Measurements from ENCODE around the gene AGAP1.

Gene AGAP1

DNA sequence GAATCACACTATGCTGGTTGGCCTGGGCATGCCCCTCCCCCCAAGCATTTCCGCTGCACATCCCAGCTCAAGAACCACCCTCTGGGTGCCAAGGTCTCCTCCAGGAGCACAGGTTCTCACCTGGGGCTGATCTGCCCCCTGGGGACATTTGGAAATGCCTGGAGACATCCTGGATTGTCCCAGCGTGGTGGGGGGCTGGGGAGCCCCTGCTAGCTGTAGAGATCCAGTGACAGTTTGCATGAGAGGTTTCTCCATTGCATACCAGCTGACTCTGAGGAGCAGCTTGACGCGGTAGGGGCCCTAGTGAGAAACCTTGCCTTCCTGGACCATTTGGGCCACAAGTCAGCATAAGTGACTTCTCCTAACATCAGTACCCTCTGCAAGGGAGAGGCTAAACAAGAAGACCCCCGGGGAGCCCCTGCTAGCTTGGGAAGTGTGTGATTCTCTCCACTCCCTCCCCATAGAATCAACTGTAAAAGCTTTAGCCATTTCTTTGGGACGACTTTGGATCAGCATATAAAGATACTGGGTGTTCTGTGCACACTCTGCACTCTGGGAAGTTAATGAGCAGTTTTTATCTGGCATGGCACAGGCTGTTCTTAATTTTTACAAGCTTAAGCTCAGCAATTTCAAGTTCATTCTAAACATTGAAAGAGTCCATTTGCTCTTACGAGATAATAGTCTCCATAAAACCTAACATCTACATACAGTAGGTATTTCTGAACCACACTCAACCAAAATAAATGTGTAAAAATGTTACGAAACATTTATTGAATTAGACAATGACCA is 580.2 kb downstream of the AGAP1 start:
- DNase-seq (ENCODE audit: low read depth) = no peak
- no peak overlapping the region for H3K4me3 ChIP-seq (ENCODE audit: low read depth, low read length)
- TF ChIP-seq, protein P1, sequence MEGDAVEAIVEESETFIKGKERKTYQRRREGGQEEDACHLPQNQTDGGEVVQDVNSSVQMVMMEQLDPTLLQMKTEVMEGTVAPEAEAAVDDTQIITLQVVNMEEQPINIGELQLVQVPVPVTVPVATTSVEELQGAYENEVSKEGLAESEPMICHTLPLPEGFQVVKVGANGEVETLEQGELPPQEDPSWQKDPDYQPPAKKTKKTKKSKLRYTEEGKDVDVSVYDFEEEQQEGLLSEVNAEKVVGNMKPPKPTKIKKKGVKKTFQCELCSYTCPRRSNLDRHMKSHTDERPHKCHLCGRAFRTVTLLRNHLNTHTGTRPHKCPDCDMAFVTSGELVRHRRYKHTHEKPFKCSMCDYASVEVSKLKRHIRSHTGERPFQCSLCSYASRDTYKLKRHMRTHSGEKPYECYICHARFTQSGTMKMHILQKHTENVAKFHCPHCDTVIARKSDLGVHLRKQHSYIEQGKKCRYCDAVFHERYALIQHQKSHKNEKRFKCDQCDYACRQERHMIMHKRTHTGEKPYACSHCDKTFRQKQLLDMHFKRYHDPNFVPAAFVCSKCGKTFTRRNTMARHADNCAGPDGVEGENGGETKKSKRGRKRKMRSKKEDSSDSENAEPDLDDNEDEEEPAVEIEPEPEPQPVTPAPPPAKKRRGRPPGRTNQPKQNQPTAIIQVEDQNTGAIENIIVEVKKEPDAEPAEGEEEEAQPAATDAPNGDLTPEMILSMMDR (IDR thresholded peaks at IDR 0.05; ENCODE audit: insufficient read depth, low read depth, low read length, missing control alignments) = no peak

DNA sequence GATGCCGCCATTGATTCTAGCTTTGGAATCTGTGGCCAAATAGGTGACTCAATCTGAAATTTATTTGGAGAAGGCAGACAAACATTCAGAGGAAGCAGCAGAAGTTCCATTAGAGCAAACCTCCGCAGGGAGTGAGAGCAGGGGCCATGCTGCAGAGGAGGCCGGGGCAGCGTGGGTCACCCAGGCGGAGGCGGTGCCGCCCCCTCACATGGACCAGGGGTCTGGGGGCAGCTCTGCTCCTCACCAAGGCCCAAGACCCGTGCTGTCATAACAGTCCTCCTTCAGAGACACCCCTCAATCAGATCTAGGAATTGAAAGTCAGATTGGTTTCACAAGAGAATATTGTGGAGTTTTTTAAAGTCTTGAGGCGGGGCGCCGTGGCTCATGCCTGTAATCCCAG is 582.0 kb downstream of the AGAP1 start:
- no peak for DNase-seq (ENCODE audit: low read depth)
- TF ChIP-seq, protein P1 (IDR thresholded peaks at IDR 0.05; ENCODE audit: insufficient read depth, low read depth, low read length, missing control alignments) = no peak

DNA sequence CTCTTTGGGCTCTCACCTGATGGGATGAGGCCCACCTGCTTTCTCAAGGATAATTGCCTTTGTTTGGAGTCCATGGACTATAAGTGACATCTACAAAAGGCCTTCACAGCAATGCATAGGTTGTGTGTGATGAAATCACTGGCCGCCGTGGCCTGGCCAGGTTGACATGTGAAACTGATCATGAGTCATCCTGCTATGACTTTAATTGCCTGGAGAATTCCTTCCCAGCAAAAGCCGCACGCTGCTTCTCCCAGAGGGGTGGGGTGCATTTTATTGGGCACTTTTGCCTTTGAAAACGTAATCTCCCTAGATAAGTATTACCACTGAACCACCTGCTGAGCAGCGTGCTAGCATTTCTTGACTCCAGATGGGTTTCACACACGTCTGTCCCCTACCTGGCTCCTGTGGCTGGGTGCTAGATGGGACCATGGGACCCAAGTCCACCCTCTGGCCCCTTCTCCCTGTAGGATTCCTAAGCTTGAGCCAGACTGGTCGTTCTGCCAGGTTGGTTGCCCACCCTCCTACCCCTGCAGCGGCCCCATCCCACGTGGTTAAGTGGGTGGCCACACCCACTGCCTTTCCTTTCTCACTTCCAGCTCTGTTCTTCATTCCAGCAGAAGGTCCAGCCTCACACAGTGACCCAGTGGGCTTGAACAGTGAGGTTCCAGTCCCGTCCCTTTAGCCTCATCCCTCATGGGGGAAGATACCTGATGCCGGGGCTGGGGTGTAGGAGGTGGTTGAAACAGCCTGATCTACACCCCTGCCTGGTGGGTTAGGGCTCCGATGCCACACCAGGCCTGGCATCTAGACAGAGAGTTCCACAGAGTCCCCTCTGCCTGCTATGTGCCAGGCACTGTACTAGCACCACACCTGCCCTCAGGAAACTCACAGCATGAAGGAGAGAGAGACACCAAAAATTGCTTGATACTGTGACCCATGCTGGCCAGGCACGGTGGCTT is 584.7 kb downstream of the AGAP1 start:
- TF ChIP-seq, protein P1 (IDR thresholded peaks at IDR 0.05; ENCODE audit: insufficient read depth, low read depth, low read length, missing control alignments) = no peak
- H3K4me3 ChIP-seq (ENCODE audit: low read depth, low read length) = no peak overlapping the region
- DNase-seq (ENCODE audit: low read depth) = no peak

More for the DNA sequence above, 582.0 kb downstream of the AGAP1 start:
- no peak overlapping the region for H3K4me3 ChIP-seq (ENCODE audit: low read depth, low read length)

- TF ChIP-seq, protein P1 (IDR thresholded peaks at IDR 0.05; ENCODE audit: insufficient read depth, low read depth, low read length, missing control alignments) = no peak
Measured at GRCh38 chr2:236080412-236080811, 586.6 kb downstream of the AGAP1 start.

GRCh38 chr2:236081171-236081570 is 587.3 kb downstream of the AGAP1 start:
- no peak for DNase-seq (ENCODE audit: low read depth)
- TF ChIP-seq, protein P1 (IDR thresholded peaks at IDR 0.05; ENCODE audit: insufficient read depth, low read depth, low read length, missing control alignments) = no peak
- no peak overlapping the region for H3K4me3 ChIP-seq (ENCODE audit: low read depth, low read length)

More at GRCh38 chr2:236080412-236080811, 586.6 kb downstream of the AGAP1 start:
- H3K4me3 ChIP-seq (ENCODE audit: low read depth, low read length) = no peak overlapping the region
- DNase-seq (ENCODE audit: low read depth) = no peak

- TF ChIP-seq, protein P1 (IDR thresholded peaks at IDR 0.05; ENCODE audit: insufficient read depth, low read depth, low read length, missing control alignments) = no peak
- H3K4me3 ChIP-seq (ENCODE audit: low read depth, low read length) = no peak overlapping the region
- DNase-seq (ENCODE audit: low read depth) = no peak
Measured at GRCh38 chr2:236082061-236082460, 588.2 kb downstream of the AGAP1 start.

All from GM12865 (cell line).